ENCODE measurements around the gene NIPA2.

DNA sequence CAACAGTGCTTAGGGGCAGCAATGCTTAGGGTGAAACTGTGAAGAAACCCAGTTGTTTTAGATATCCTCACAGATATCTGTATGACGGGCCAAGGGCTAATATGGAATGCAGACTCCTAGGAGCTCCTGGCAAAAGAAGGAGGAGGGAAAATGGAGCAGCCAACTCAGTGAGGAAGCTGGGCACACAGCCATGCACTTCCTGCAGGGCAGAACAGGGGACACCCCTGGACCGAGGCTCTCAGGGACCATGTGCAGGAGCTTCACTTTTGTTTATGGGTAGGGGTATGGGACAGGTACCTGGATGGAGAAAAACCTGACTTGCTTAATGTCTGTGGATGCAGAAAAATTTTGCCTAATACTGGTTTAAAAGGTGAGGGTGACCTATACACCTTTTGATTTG lies 31.8 kb upstream of the NIPA2 start:
- TF ChIP-seq, protein P1, sequence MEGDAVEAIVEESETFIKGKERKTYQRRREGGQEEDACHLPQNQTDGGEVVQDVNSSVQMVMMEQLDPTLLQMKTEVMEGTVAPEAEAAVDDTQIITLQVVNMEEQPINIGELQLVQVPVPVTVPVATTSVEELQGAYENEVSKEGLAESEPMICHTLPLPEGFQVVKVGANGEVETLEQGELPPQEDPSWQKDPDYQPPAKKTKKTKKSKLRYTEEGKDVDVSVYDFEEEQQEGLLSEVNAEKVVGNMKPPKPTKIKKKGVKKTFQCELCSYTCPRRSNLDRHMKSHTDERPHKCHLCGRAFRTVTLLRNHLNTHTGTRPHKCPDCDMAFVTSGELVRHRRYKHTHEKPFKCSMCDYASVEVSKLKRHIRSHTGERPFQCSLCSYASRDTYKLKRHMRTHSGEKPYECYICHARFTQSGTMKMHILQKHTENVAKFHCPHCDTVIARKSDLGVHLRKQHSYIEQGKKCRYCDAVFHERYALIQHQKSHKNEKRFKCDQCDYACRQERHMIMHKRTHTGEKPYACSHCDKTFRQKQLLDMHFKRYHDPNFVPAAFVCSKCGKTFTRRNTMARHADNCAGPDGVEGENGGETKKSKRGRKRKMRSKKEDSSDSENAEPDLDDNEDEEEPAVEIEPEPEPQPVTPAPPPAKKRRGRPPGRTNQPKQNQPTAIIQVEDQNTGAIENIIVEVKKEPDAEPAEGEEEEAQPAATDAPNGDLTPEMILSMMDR (conservative IDR thresholded peaks at IDR 0.05 in 1 of 2, IDR thresholded peaks at IDR 0.05 in 1 of 2; ENCODE audit: low read depth in 1 of 2, low read length in 2 of 2) = no peak
- TF ChIP-seq EZH2 (IDR thresholded peaks at IDR 0.05; ENCODE audit: low read length, missing control alignments) = no peak
